Non-pigmented ciliary epithelial cell (primary cell): ENCODE results near the gene C10orf88.
"Not testable (repeated sequence)": the region's sequence is repeated elsewhere in the genome, so short reads cannot be mapped to it uniquely, and the experiment has no call there.

Experiments
- DNase-seq: peaks from one replicate; pipeline ENCODE4 v3.0.0-alpha.2; 2010; ENCODE audit warnings: low read depth

C10orf88 gene

DNA sequence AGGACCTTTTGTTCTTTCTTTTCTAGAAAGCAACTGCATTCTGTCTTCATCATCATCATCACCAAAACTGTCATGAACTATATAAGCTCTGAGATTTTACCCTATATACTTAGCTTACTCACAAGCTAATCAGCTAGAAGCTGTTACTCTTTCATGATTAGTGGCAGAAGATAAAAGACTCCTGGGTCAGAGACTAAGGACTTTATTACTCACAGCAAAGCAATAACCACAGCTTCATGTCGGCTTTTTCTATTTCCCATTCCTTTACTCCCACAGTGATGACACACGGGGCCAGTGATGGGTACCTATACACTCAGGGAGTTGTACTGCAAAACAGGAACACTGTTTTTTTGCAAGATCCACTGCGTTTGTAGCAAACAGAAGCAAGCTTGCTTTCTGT, 8.4 kb upstream of the C10orf88 start:
- DNase-seq, result no peak

DNA sequence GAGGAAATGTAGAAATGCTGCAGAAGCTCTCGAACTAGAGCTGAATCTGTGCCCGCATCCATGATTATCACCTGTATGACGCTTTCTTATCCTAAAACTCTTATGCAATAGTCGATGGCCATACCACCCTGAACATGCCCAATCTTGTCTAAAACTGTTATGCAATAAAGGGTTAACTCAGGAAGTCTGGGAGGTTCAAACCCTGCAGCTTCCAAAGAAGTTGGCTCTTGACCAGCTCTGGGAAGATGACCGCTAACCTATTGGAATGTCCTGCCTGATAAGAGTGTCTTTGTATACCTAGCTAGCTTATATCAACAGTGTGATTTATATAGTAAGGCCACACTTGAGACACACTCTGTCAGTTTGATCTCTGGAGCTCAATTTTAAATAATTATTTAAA, 3.4 kb upstream of the C10orf88 start:
- no peak for DNase-seq

DNA sequence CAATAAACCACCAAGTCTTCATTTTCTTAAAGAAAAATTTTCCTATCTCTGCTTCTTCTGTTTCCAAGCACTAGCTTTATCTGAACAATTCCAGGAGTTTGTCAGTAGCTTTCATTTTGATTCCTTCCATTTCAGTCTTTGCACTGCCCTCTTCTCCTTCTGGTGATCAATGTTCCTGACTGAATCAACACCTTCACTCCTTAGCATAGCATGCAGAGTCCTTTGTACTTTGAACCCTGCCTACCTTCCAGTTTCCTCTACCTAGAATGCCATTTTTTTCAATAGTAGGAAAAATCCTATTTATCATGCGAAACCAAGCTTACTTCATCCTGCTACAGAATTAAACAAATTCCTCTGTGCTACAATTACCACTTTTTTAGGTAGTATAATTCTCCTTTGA, 1.9 kb upstream of the C10orf88 start:
- no peak for DNase-seq

DNA sequence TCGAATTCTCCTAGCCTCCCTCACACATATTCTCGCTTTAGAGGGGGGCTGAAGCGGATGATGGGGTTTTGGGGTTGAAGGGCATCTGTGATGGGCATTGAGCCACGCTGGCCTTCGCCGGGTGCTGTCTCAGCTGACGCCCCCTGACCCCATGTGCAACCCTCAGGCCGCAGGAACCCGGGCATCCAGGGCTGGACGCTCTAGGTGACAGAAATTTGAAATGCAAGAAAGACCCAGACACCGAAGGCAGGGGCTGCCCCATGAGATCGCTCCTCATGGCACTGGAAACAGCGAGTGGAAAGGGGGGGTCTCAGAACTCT, 664 bp upstream of the C10orf88 start:
- DNase-seq, result no peak

DNA sequence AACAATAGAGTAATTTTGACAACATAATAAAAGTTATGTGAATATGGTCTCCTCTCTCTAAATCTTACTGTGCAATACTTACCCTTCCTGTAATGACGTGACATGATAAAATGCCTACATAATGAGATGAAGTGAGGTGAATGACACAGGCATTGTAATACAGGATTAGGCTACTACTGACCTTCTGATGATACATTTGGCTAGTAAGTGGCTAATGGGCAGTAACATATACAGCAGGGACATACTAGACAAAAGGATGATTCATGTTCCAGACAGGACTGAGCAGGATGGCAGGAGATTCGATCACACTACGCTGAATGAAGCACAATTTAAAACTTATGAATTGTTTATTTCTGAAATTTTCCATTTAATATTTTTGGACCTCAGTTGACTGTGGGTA, 4.7 kb downstream of the C10orf88 start:
- DNase-seq, result no peak

DNA sequence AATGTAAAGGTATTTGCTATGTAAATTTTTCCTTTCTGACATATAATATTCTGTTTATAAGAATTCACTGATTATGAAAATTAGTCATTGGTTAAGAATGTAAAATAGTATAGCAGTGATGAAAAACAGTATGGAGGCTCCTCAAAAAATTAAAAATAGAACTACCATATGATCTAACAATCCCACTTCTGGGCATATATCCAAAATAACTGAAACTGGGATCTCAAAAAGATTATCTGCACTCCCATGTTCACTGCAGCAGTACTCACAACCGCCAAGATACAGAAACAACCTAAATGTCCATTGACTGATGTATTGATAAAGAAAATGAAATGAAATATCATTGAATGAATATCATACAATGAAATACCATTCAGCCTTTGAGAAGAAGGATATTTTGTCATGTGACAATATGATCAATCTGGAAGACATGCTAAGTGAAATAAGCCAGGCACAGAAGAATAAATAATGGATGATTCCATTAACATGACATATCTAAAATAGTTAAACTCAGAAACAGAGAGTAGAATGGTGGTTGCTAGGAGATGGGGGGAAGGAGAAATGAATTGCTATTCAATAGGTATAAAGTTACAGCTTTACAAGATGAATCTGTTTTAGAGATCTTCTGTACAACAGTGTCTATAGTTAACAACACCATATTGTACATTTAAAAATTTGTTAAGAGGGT, 14.0 kb downstream of the C10orf88 start:
- DNase-seq, result peak; percentile 63

DNA sequence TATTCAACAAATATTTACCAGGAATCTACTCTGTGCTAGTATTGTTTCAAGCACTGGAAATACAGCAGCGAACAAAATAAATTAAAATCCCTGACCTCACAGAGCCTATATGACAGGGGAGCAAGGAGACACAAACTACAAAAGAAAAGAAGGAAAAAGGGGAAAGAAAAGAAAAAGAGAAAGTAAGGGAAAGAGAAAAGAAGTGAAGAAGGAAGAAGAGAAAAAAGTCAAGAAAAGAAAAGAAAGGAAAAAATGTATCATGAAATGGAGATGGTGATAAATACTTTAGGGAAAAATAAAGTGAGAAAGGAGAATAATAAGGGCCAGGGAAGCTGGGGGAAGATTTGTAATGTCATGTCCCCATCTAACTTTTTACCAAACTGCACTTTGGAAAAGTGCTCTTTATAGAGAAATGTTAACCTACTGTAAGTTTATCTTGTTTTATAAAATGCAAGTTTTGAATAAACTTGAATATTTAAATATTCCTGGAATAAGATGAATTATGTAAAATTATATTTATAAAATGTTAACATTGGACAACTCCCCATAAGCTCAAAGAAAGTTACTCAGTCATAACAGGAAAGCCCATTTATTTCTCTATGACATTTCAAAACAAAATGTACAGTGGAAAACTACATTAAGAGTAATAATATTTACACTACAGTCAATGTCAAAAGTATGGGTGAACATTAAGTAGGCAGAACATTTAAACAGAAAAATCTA, 14.7 kb downstream of the C10orf88 start:
- no peak for DNase-seq

DNA sequence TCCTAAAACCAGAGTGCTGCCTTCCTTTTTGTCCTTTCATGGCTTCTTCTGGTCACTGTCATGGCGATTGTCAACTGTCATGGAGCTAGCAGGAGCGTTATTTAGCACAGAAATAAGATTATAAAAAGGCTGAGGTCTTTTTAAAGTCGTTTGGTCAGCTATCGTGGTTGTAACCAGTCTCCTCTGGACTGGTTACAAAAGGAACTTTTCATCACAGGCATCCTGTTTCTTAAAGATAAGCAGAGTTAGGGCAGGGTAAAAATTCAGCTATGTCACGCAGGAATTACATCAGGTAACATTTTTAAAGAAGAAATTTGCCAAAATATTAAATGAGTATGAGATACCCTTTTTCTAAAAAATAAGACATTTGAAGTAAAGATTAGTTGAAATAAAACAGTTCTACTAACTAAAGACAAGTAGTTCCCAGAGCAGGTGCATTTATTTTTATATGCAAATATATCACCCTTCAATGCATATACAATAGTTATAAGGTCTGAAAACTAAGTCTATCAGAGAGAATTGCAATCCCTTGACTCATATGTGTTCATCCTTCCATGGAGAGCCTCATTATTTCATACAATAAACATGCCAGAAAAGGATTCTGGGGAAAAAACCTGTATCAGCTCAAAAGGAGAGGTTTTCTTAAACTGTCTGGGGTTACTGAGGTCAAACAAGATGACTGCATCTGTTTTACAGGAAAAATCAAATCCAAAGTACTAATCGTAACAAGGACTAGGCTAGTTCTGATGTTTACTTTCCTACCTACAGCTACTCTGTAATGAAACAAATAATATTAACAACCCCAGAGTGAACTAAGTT, 22.7 kb downstream of the C10orf88 start:
- peak; percentile 19 for DNase-seq

DNA sequence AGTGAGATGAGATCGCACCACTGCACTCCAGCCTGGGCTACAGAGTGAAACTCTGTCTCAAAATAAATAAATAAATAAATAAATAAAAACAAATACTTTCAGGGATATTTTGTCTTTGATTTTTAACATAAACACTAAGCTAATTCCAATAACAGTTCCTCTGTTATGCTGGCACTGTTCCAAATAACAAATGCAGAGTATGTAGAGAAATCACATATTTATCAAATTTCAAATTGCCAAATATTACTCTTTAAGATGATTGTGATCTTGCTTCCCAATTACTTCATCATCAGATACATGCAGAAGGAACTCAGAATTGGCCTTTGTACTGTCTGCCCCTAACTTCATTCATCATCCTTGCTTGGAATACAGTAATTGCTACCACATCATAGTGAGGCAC, 23.9 kb downstream of the C10orf88 start:
- DNase-seq, result no peak

DNA sequence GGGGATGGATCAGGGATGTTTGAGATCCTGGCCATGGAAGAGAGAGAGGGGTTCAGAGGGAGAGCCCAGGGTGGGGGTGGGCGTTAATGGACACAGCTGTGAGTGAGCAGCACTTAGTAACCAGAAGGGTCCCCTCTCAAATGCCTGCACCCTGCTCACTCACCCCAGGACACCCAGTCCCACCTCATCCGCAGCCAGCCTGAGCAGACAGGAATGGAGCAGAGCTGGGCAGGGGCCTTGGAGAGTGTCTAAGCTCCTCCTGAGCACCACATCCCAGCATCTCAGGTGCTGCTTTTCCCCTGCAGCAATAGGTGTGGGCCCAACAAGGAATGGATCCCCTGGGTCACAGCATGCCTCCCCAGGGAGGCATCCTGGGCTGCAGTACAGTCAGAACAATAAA, 38.3 kb downstream of the C10orf88 start:
- DNase-seq, result no peak

DNA sequence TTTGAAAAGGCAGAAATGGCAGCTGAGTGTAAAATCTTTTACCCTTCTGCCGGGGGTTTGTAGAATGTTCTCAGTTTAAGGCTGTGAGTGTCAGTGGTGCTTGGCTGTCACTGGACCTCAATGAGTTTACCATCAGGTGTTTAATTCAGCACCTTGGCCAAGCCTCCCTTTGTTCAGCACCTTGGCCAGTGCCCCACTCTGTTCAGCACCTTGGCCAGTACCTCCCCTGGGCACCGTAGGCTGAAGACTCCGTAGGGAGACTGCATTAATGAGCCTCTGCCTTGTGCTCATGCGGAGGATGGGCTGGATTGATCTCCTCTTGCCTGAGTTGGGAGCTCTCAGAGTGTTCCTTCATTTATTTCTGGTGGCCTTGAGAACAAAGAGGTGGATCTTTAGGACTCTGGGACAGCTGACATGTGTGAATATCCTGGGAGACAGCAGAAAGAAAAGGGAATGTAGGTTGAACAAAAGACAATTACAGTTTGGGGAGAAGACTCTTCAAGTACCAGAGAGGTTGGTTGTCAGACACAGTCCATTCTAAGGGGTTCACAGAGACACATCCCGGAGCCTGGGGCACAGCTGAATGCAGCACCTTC, 42.0 kb downstream of the C10orf88 start:
- no peak for DNase-seq

DNA sequence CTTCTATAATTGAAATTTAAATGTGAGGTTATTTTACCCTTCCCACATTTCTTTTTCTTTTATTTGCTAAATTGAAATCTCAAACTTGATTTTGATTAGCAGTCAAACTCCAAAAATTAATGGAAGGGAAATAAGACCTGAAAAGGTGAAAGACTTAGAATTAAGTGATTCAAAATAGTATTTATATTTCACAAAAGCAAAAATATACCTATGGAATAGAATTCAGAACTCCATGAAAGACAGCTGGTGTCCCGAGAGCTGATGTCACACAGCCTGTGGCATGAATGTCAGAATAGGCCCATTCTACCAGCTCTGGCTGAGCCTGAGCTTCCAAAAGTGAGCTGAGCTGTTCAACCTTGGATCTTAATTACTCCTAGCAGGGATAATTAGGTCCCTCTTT, 43.7 kb downstream of the C10orf88 start, which contains the start of gene FAM24A:
Gene FAM24A, plus strand, starts transcription at position 301 of the 400 bp plus-strand sequence. CDS start 1,025 bp downstream, outside the sequence.
- no peak for DNase-seq

DNA sequence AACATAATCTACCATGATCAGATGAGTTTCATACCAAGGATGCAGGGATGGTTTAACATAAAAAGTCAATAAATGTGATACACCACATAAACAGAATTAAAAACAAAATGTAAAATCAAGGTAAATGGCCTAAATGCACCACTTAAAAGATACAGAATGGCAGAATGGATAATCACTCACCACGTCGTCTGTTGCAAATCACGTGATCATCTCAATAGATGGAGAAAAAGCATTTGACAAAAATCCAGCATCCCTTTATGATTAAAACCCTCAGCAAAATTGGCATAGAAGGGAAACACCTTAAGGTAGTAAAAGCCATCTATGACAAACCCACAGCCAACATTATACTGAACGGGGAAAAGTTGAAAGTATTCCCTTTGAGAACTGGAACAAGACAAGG, 50.2 kb downstream of the C10orf88 start:
- not testable (repeated sequence) for DNase-seq

DNA sequence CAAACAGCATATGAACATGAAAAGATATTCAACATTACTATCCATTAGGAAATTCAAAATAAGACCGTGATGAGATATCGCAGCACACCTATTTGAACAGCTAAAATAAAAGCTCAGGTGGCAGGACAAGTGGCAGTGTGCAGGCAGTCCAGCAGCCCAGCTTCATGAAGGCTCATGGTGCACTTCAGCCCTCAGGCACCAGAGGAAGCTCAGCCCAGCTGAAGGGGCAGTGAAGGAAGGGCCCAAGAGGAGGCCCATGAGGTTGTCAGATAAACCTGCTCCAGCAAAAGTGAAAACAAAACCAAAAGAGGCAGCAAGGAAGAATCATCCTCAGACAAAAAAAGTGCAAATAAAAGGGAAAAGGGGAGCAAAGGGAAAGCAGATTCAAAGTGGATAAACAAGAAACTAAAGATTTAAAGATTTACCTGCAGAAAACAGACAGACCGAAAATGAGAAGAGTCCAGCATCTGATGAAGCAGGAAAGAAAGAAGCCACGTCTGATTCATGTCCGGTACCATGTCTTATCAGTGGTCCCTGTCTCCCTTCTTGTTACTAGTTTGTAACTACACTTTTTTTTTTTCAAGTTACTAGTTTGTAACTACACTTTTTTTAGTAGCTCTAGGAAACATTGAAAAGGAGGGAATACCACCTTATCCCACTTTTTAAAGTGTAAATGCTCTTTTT, 59.6 kb downstream of the C10orf88 start:
- no peak for DNase-seq

DNA sequence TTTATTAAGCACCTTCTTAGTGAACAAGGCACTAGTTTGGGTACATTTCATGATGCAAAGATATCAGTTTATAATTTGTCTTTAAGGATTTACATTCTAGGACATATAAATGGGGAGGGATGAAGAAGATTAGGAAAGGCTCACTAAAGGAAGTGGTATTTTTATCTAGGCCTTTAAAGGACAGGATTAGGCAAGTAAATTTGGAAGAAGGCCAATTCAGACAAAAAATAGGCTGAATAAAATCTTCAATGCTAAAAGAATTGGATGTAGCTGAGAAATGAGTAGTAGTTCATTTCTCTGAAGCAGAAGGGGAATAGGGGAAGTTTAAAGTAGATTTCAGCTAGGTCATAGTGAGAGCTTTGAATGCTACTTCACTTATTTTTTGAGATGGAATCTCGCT, 69.9 kb downstream of the C10orf88 start:
- DNase-seq, result no peak

DNA sequence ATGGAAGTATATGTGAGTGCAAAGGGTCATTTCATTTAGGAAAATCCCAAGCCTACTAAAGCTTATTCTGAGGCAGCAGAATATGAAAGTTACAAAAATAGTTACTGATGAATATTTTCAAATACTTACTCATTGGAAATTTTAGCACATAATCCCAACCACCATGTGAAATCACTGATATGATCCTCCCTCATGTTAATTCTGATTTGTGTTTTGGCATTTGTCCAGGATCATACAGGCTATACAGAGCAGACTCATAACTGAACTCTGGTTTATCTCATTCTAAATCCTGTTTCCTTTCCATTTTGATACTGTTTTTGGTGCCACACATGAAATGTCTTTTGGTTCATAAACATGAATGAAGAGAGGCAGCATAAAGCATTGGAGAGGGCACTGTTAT, 71.3 kb downstream of the C10orf88 start:
- no peak for DNase-seq
